Daoy (cell line): ENCODE measurements around the gene KLHL25. TPM values are rescaled to one million over a fixed set of nuclear protein-coding genes. Genes with fewer than 3 reads are reported as not detected.

Experiments used
- DNase-seq: peaks from one replicate; pipeline ENCODE4 v3.0.0-alpha.2; 2015; ENCODE audit warnings: low read depth
- total RNA-seq: library from RNA; depleted of rRNA; stranded (reverse); fragments of >200 nt; shearing (Covaris generic); gene quantifications from 2 replicates; pipeline ENCODE4 v1.2.3, GENCODE V29; 2014

The KLHL25 gene
- total RNA-seq, 1 experiment from 2014 or later, result 4.1 TPM

DNA sequence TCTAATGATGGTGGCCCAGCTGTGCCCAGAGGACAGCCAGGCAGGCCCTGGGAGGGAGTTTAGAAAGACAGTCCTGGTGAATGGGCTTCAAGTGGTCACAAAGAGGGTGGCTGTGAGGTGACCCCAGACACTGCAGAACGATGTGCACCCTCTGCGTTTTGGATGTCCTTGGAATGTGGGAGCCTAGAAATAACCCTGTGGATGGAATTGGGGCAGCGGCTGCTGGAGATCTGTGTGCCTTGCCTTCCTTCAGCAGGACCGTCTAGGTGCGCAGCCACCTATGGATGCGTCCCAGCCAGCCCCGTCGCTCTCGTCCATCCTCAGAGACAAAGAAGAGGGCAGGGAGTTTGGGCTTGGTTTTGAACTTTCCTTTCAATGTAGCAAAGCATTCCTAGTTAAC lies 46.5 kb downstream of the KLHL25 start:
- no peak for DNase-seq

DNA sequence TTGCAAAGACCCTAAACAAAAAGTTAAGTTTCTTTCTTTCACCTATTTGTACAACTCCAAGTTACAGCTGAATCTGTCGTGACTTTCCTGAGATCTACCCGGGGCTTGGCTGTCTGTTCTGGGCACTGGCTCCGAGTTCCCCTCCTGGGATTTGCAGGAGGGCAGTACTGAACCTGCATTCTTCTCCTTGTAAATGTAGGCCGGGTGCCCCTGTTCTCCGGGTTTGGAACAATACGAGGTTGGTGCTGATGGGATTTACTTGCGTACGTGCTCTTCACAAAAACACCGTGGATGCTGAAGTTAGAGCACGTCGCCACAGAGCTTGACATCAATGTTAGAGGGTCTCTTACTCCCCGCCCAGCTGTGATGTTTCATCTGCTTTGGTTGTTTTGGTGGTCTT lies 48.1 kb downstream of the KLHL25 start:
- DNase-seq, result no peak

DNA sequence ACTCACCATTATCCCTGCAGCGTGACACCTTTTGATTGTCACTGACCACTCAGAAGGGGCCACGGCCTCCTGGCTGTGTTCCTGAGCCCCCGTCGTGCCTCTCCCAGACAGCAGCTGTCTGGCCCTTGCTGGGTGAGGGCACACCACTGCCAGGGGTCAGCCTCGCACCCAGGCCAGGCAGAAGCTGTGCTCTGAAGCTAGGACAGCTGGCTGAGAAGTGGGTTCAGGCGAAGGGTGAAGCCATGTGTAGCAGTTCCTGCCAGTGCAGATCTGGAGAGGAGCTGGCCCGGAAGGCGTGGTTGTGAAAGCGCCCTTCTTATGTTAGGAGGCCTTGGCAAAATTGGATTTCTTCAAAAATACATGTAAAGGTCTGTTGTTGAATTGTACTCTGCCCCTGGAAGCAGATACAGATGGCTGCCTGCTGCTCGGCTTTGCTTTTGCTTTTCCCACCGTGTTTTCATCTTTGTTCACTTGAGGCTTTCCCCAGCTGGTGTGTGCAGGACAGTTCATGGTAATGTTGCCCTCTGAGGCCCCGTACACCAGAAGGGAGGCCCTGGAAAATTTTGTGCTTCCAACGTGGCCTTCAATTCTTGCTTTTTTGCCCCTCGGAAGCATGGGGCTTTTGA lies 49.1 kb downstream of the KLHL25 start:
- no peak for DNase-seq

DNA sequence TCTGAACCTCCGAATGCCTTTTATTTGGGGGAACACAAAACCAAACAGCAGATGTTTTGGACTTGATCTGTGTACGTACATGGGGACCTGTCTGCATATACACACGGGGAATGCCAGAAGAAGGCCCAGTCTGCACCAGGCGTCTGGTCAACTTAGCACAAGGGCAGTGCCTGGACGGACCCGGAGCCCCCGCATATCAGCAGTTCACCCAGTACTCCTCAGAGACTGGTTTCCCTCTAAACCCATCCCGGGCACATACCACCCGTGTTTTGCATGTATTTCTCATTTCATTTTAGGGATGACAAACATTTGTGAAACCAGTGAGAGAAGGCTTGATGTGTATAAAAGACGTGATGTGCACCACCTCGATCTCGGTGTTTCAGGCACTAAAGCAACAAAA lies 49.7 kb downstream of the KLHL25 start:
- DNase-seq, result no peak

DNA sequence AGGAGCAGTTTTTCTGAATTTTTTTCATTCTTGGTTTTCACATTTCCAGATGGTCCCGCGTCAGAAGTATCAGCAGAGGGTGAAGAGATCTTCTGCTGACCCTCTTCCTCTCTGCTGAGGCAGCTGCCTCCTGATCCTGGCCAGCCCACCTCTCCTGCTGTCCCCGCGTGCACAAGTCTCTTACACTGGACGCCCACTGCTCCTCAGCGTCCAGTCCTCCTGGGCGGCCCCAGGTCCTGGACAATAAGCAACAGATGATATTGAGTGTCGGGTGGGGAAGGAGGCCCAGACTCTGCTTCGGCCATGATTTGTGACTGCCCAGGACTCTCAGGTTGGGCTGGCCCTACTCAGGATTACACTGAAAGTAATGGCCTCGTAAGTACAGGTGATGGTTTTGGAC lies 50.1 kb downstream of the KLHL25 start:
- DNase-seq, result no peak

DNA sequence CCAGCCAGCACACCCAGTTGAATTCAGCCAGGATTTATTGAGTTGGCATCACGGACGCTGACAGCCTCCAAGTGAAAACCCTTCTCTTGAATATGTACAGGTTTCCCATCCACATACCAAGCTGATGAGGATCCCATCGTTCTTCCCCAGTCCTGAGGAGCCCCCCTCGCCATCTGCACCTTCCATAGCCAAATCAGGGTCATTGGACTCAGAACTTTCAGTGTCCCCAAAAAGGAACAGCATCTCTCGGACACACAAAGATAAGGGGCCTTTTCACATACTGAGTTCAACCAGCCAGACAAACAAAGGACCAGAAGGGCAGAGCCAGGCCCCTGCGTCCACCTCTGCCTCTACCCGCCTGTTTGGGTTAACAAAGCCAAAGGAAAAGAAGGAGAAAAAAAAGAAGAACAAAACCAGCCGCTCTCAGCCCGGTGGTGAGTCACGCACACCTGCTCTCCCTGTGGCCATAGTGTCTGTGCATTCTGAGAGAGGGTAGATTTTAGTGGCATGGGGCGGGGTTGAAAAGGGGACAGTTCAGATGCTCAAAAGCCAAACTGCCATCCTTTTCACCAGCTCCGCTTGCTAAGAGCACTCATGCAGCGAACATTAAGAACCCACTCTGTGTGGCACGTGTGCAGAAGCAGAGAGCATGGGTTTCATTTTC lies 51.2 kb downstream of the KLHL25 start:
- no peak for DNase-seq

DNA sequence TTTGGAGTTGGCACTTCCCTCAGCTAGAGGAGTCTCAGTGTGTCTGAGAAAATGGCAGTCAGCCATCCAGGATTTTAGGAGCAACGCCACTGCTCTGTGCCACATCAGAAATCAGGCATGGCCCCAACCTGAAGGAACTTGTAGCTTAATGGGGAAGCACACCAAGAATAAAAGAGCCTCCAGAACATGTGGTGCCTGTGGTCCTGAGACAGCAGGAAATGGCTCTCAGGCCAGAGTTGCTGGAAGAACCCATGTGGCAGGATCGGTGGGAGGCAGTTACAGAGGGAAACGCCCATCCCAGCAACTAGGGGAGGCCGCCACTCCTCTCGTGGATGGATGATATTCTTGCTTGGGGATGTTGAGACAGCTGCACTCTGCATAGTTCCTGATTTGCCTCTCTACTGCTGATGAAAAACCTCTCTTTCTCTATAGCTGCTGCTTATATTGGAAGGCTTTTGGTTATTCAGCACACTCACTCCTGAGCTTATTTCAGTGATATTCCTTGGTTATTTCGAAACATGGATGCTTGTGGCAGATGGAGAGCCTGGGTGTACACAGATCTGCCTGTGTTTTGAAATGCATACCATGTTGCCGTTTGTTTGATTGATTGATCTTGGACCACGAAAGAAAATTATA lies 52.4 kb downstream of the KLHL25 start:
- DNase-seq, result no peak

DNA sequence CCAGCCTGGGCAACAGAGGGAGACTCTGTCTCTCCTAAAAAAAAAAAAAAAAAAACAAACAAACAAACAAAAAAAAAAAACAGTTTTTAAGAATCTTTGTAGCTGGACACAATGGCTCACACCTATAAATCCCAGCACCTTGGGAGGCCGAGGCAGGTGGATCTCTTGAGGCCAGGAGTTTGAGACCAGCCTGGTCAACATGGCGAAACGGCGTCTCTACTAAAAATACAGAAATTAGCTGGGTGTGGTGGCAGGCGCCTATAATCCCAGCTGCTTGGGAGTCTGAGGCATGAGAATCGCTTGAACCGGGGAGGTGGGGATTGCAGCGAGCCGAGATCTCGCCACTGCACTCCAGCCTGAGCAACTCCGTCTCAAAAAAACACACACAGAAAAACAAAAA lies 53.1 kb downstream of the KLHL25 start:
- DNase-seq, result no peak

DNA sequence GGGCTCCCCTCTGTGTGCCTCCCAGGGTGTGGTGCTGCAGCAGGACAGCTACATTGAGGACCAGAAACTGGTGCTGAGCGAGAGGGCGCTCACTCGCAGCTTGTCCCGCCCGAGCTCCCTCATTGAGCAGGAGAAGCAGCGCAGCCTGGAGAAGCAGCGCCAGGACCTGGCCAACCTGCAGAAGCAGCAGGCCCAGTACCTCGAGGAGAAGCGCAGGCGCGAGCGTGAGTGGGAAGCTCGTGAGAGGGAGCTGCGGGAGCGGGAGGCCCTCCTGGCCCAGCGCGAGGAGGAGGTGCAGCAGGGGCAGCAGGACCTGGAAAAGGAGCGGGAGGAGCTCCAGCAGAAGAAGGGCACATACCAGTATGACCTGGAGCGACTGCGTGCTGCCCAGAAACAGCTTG lies 53.7 kb downstream of the KLHL25 start:
- no peak for DNase-seq

DNA sequence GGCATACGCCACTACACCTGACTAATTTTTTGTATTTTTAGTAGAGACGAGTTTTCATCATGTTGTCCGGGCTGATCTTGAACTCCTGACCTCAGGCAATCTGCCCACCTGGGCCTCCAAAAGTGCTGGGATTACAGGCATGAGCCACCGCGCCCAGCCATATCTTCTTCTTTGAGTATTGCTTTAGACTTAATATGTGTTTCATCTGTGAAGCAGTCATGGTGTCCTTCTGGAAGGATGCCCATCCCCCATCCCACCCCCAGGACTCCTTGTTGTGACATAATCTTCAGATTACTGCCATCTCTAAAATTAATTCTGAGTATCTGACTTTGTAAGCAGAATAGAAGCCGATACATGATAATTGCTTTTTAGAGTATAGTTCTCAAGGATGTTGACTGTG lies 57.7 kb downstream of the KLHL25 start:
- DNase-seq, result no peak

DNA sequence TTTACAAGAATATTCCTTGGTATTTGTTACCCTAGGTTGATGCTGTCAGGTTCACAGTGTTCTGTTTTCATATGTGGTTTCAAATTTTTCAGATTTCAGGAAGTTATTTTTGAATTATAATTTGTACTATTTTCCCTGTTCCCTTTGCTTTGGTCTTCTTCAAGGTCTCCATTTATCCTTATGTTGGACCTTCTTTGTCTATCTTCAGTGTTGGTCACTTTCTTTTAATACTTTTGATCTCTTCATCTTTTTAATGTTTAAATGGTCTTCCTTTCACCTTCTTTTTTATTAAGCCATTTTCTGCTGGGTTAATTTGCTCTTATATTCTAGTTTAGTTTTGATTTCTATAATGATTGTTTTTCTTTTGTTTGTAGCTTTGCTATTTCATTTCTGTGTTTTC lies 61.3 kb downstream of the KLHL25 start:
- DNase-seq, result no peak

DNA sequence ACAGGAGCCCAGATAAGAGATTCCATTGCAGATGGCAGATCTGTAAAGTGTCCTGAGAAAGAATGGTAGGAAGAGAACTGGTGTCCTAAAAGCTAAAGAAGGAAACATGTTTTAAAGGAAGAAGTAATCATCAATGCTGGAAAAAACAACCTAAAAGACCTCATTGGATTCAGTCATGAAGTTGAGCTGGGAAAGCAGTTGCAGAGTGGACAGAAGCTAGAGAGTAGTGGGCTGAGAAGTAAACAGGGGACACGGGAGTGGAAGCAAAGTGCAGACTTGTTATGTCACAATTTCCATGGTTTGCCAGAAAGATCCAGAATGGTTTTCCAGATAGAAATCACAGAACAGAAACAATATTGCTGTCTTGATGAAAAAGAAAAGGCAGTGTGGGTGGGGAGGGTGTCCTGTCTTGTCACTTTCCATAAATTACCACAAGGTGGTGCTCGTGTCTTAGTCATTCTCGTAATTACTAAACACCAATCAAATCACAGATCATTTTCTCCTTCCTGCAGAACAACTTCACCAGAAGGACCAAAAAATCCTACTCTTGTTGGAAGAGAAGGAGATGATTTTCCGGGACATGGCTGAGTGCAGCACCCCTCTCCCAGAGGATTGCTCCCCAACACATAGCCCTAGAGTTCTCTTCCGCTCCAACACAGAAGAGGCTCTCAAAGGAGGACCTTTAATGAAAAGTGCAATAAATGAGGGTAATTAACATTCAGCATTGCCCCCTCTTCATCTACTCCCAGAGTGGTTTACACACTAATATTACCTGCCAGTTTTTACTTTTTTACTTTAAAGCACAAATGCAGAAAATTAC lies 64.5 kb downstream of the KLHL25 start:
- peak; percentile 18 for DNase-seq

DNA sequence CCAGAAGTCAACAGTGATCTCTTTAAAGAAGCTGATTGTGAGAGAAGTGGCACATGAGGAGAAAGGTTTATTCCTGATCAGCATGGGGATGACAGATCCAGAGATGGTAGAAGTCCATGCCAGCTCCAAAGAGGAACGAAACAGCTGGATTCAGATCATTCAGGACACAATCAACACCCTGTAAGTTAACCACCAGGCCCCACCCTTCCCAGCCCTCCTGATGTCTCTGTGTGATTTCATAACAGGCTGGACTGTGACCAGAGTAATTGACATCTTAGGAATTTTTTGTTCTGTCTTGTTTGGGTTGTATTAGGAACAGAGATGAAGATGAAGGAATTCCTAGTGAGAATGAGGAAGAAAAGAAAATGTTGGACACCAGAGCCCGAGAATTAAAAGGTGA lies 67.7 kb downstream of the KLHL25 start:
- DNase-seq, result no peak

DNA sequence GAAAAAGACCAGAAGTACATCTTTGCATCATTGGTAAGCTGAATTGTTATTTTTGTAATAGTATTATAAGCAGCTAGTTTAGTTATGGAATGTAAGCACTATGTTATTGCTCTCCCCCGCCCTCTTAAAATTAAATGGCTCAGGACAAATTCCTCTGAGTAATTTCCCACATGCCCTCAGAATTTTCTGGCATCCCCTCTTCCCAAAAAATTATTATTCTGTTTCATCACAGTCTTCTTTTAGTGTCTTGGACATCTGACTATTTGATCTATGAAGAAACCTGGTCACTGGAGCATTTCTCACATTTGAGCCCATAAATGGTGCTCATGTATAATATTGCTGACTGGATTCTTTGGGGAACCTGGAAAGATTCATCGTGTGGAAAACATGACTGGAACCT lies 68.3 kb downstream of the KLHL25 start:
- no peak for DNase-seq

DNA sequence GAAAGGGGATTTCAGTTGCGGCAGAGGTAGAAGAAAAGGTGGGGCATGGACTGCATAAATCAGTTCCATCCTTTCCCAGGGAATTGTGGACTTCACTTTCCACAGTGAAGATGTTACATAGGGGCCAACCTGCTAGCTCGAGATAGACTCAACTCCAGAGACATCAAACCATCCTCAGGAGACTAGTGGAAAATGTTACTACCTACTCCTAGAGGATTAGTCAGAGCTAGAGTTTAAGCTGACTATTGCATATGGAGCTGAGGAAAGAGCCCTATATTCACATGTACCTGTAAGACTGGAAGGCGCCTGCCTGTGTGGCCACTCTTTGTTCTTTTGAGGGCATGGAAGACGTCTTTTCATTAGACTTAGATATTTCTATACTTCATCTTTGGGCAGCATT lies 69.2 kb downstream of the KLHL25 start:
- no peak for DNase-seq

DNA sequence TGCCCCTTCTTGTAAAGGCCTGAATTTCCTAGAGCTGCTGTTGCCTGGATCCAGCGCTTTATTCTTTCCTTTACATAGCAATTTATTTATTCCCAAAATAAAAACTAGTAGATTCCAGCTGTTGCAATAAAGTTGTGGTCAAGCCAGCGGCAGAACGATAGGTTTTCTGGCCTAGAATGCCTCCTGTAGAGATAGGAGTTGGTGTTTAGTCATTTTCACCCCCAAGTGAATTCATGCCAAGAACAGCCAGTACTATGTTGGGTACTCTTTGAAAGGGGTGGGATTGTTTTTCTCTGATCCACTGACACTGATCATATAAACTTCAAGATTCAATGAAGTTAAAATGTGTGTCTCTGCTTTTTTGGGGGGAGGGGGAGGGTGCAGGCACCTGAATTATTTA lies 69.7 kb downstream of the KLHL25 start:
- DNase-seq, result no peak

DNA sequence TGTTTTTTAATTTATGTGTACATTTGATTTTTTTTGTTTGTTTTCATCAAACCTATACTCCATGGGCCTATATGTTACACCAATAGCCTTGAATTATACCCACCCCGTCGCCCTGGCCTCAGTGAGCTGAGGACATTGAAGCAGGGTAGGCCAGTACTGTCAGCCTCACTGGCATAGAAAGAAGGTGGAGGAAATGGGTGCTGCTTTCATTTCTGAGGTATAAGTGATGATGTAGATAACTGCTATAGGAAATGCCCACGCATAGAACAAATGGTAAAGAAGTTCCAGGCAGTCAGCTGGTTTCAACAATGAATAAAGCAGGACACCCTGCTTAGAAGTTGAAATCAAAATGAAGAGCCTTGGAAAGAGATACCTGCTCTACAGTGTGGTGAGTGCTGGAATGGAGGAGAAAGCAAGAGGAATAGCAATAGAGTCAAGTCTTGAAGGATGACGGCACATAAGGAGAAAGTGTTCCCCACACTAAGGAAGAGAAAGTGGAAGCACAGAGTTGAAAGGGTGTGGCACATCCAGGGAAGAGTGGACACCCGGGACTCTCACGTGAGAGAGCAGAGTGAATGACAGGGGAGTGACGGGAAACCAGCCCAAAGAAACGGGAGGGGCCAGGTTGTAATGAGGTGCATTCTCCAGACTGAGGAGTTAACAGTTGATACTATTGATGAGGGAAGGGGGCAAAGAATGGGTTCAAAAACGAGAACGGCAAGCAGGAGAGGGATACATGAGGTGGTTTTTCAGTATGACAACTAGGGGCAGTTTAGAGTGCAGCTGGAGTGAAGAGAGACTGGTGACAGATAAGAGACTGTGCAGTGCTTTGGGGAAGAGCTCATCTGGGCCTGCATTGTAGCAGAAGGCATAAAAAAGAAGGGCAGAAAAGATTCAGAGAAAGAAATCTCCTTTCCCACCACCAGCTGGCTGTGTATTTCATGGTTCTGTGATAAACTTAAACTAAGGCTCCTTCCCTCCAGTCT lies 70.5 kb downstream of the KLHL25 start:
- DNase-seq, result no peak

DNA sequence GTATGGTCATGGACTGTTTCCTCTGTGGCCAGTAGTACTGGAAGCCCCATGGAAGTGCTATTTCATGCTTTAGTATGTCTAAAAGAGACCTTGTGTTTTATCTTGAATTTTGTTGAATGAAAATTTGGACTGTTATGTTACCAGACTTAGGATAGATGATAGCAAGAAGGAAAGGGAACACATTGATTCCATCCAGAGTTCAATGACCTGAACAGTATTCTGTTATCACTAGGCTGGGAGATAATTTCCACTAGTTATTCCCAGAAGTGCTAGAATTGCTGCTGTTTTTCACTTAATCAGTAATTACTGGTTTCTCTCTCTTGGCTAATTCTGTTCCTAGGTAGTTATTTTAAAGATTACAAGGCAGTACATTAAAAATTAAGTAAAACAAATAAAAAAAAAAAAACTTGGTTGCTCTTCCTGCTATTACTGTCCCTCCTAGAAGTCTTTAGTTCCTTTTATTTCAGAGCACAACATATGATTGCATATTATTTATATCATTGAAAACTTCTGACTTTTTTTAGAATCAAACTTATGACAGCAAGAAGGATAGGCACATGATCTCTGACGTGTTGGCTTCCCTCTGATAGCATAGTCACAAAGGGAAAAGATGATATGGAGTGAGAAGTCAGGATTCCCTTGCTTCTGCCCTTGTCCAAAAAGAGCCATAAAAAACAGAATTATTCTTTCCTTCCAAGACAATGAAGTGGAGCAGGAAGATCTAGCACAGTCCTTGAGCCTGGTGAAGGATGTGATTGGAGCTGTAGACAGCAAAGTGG lies 72.2 kb downstream of the KLHL25 start:
- no peak for DNase-seq

DNA sequence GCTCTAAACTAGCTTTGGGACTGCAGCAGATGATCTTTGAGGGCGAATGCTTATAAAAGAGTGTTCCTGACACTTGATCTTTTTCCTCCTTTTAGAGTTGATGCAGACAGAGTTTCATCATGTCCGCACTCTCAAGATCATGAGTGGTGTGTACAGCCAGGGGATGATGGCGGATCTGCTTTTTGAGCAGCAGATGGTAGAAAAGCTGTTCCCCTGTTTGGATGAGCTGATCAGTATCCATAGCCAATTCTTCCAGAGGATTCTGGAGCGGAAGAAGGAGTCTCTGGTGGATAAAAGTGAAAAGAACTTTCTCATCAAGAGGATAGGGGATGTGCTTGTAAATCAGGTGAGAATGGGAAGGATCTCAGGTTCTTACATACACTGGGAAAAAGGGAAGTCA lies 75.7 kb downstream of the KLHL25 start:
- no peak for DNase-seq

DNA sequence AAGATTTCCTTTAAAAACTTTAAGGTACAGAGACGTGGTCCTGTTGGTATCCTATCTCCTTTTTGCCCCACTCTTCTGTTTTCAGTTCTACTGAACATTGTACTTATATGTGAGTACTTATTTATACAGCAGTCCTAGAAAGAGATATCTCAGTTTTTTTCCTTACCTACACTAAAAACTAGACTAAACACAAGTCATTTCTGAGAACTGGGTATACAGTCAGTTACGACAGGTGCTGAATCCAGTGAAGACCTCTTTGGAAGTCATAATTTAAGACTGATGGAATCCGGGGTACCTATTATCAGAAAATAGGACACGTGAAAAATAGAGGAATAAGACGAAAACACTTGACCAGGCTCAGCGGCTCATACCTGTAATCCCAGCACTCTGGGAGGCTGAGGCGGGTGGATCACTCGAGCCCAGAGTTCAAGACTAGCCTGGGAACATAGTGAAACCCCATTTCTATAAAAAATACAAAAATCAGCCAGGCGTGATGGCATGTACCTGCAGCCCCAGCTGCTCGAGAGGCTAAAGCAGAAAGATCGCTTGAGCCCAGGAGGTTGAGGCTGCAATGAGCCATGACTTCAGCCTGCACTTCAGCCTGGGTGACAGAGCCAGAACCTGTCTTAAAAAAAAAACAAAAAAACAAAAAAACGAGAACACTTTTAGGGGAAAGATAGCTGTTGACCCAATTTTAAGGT lies 76.3 kb downstream of the KLHL25 start:
- DNase-seq, result no peak
